Body of pancreas (tissue), 4 donors: ENCODE results near the gene PRC1. TPM values are rescaled to one million over a fixed set of nuclear protein-coding genes. Genes with fewer than 3 reads are reported as not detected.

ENCODE experiments used
- ATAC-seq: fragments of 150-250 bp; one replicate; pipeline ENCODE4 v1.9.1; 2016
- DNase-seq, 4 donors: peaks; one replicate each; pipeline ENCODE4 v3.0.0-alpha.2; 2019
- H3K27ac ChIP-seq, 4 donors: fragments of 200-600 bp; sonication (generic); 1 replicate in 3 of 4; 2 replicates in 1 of 4; pipeline versions ENCODE4 v1.5.1 to v1.6.1; 2016 to 2019; ENCODE audit warnings: mild to moderate bottlenecking in 1 of 4, mixed read lengths in 1 of 4, moderate library complexity in 1 of 4
- H3K27me3 ChIP-seq, 2 donors: fragments of 200-600 bp; sonication (generic); one replicate each; pipeline ENCODE4 v1.6.0; 2016; ENCODE audit warnings: mild to moderate bottlenecking in 1 of 2
- H3K36me3 ChIP-seq, 2 donors: fragments of 200-600 bp; sonication (generic); replicated peaks in 1 of 2; 2 replicates each; pipeline ENCODE4 v1.5.1; 2016; ENCODE audit warnings: low read depth in 2 of 2; ENCODE audit not compliant: insufficient read depth in 1 of 2
- H3K4me1 ChIP-seq: fragments of 200-600 bp; sonication (generic); one replicate; pipeline ENCODE4 v1.6.0; 2016
- H3K4me3 ChIP-seq, 2 donors: fragments of 200-600 bp; sonication (generic); 1 replicate in 1 of 2; 2 replicates in 1 of 2; pipeline ENCODE4 v1.5.1; 2016 to 2019
- H3K9me3 ChIP-seq, 3 donors: fragments of 200-600 bp; sonication (generic); 1 replicate in 2 of 3; 2 replicates in 1 of 3; pipeline ENCODE4 v1.5.1; 2016
- POLR2A ChIP-seq, 3 donors: fragments of 450-650 bp; IDR thresholded peaks; one replicate each; pipeline ENCODE4 v1.6.1; 2016; ENCODE audit warnings: antibody characterized with exemption in 3 of 3, mild to moderate bottlenecking in 2 of 3
- WGBS, 2 donors: methylation state at CpG; one replicate each; pipeline ENCODE4 v1.1.5; 2017; 5-methylcytosine and 5-hydroxymethylcytosine counted together
- intact Hi-C: fragments of 100-400 bp; cut with DNase I; formaldehyde crosslinking; loops from one replicate; pipeline ENCODE4 v1.15.1; 2023
- total RNA-seq, 2 donors: library from RNA; depleted of rRNA; stranded (reverse); fragments of >200 nt; gene quantifications; one replicate each; pipeline ENCODE4 v1.1.0, GENCODE V29; 2016
- TF ChIP-seq, protein P1 (sequence below), 7 experiments: fragments of 450-650 bp in 4 of 7; fragments of 200-600 bp in 3 of 7; sonication (generic) in 3 of 7; IDR thresholded peaks; one replicate each; pipeline ENCODE4 v1.5.1; 2016 to 2019; ENCODE audit warnings: antibody characterized with exemption in 7 of 7

Gene PRC1
- total RNA-seq, 2 donors from 2014 or later = 9.1 to 11.5 TPM

DNA sequence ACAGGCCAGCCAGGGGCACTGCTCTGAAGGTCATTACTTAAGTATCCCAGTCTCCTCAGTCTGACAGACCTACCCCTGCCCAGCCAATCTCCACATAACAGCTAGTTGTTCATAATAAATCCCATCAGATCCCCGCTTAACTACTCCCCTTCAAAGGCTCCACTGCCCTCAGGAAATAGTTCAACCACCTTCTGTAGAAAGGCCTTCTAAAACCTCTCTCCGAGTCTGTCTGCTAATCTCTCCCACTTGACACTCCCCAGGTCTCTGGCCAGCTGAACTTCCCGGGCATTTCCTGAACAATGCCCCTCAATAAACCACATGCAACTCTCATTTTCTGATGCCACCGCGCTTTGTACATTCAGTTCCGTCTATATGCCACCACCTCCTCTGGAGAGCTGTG lies 6.0 kb downstream of the PRC1 start:
- DNase-seq = no peak
- Histone ChIP-seq H3K4me1 (peaks cover 8% of the 10 kb centered on the region), H3K27ac (no peak overlapping the region), H3K36me3 (no peaks in the 10 kb centered on the region), H3K9me3 (no peaks in the 10 kb centered on the region), H3K4me3 (no peak overlapping the region), H3K27me3 (no peaks in the 10 kb centered on the region)
- TF ChIP-seq, protein P1, sequence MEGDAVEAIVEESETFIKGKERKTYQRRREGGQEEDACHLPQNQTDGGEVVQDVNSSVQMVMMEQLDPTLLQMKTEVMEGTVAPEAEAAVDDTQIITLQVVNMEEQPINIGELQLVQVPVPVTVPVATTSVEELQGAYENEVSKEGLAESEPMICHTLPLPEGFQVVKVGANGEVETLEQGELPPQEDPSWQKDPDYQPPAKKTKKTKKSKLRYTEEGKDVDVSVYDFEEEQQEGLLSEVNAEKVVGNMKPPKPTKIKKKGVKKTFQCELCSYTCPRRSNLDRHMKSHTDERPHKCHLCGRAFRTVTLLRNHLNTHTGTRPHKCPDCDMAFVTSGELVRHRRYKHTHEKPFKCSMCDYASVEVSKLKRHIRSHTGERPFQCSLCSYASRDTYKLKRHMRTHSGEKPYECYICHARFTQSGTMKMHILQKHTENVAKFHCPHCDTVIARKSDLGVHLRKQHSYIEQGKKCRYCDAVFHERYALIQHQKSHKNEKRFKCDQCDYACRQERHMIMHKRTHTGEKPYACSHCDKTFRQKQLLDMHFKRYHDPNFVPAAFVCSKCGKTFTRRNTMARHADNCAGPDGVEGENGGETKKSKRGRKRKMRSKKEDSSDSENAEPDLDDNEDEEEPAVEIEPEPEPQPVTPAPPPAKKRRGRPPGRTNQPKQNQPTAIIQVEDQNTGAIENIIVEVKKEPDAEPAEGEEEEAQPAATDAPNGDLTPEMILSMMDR (IDR thresholded peaks at IDR 0.05) = no peak
- TF ChIP-seq POLR2A (IDR thresholded peaks at IDR 0.05) = no peak
- intact Hi-C loops = no loop called here
- ATAC-seq = no peak
- 51 to 79% methylated on average over 6 of the region's 6 CpGs for WGBS, 2 donors

DNA sequence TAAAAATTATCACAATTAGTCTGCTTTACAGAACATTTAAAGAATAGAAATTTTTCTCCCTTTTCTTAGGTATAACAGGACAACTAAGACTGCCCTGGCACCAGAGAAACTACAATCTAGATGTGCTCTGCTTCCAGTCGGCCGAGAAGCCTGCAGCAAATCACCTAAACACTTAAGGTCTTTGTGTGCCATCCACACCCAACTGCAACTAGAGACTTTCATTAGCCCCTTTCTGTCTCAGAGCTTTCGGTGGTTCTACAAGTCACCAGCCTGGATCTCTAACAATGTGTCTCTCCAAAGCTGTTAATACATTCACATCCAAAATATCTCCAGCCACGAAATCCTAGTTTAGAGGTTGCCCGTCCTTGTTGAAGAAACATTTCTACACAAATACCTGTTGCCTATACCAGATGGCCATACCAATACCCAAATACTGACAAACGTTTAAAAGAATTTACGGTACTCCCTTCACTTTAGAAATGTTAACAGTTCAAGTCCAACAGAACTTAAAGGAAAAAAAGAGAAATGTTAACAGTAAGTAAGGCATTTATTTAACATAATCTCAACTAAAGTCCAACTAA lies 6.7 kb downstream of the PRC1 start:
- H3K36me3 ChIP-seq = no peaks in the 10 kb centered on the region
- no peak overlapping the region for H3K27ac ChIP-seq
- 70 to 73% methylated on average over 7 of the region's 7 CpGs for WGBS, 2 donors
- intact Hi-C loops = no loop called here
- no peaks in the 10 kb centered on the region for H3K27me3 ChIP-seq
- no peak for ATAC-seq
- H3K9me3 ChIP-seq = no peaks in the 10 kb centered on the region
- no peak overlapping the region for H3K4me3 ChIP-seq
- H3K4me1 ChIP-seq = peaks cover 5% of the 10 kb centered on the region
- DNase-seq = no peak
- no peak for TF ChIP-seq POLR2A (IDR thresholded peaks at IDR 0.05)

DNA sequence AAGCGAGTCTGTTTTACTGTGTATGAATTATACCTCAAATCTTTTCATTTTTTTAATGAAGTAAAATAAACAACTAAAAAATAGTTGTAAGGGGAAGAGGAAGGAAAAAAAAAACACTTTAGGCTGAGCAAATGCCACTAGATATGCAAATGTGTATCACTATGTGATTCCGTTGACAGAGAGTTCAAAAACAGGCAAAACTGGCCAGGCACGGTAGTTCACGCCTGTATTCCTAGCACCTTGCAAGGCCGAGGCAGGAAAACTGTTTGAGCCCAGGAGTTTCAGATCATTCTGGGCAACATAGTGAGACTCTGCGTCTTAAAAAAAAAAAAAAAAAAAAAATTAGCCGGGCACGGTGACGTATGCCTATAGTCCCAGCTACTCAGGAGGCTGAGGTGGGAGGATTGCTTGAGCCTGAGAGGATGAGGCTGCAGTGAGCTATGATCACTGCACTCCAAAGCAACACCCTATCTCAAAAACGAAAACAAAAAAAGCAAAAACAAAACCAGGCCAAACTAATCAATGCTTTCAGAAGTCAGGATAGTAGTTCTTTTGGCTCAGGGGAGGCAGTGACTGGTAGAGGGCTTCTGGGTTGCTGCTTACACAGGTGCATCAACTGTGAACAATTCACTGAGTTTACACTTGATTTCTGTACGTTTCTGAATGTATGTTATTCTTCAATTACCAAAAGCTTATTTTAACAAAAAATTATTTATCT lies 7.4 kb downstream of the PRC1 start:
- DNase-seq (no peak), ATAC-seq (no peak)
- Histone ChIP-seq H3K36me3 (no peaks in the 10 kb centered on the region), H3K4me1 (peaks cover 5% of the 10 kb centered on the region), H3K27ac (no peak overlapping the region), H3K9me3 (no peaks in the 10 kb centered on the region), H3K4me3 (no peak overlapping the region), H3K27me3 (no peaks in the 10 kb centered on the region)
- no peak for TF ChIP-seq POLR2A (IDR thresholded peaks at IDR 0.05)
- TF ChIP-seq, protein P1 (IDR thresholded peaks at IDR 0.05) = no peak
- 52 to 61% methylated on average over 11 of the region's 11 CpGs for WGBS, 2 donors
- intact Hi-C loops = no loop called here

DNA sequence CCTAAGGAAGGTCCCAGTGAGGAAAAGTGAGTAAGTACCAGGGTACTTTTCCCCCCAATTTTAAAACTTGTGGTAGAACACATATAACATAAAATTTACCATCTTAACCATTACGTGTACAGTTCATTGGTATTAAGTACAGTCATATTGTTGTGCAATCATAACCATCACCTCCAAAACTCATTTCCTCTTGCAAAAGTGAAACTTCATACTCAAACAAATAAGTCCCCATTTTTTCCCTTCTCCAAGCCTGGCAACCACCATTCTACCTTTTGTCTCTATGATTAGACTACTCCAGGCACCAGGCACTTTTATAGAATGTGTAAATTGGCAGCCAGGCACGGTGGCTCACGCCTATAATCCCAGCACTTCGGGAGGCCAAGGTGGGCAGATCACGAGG lies 12.2 kb downstream of the PRC1 start:
- no peak for TF ChIP-seq POLR2A (IDR thresholded peaks at IDR 0.05)
- TF ChIP-seq, protein P1 (IDR thresholded peaks at IDR 0.05) = no peak
- Histone ChIP-seq H3K4me3 (no peak overlapping the region), H3K9me3 (no peaks in the 10 kb centered on the region), H3K4me1 (no peaks in the 10 kb centered on the region), H3K36me3 (no peaks in the 10 kb centered on the region), H3K27ac (no peak overlapping the region), H3K27me3 (no peaks in the 10 kb centered on the region)
- 89 to 93% methylated on average over 5 of the region's 5 CpGs for WGBS, 2 donors
- intact Hi-C loops = no loop called here
- ATAC-seq (no peak), DNase-seq (no peak)

DNA sequence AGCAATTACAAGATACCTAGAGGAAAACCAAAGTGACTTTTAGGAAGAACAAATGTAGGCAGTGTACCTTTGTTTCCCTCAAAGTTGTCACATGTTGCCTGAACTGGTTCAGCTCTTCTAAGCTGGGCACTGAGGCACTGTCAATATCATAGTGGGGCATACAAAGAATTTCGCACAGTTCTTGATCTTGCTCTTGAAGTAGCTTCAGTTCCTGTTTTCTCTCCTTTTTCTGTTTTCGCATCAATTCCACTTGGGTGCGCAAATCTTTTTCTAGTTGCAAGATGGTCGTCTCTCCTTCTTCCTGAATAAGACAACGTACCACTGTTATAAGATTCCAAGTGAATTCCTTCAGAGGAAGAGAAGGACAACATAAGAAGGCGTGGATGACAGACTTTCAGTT lies 12.7 kb downstream of the PRC1 start:
- DNase-seq (no peak), ATAC-seq (no peak)
- Histone ChIP-seq H3K4me3 (no peak overlapping the region), H3K36me3 (no peaks in the 10 kb centered on the region), H3K27me3 (no peaks in the 10 kb centered on the region), H3K9me3 (no peaks in the 10 kb centered on the region), H3K4me1 (no peaks in the 10 kb centered on the region), H3K27ac (no peak overlapping the region)
- TF ChIP-seq POLR2A (IDR thresholded peaks at IDR 0.05) = no peak
- TF ChIP-seq, protein P1 (IDR thresholded peaks at IDR 0.05) = no peak
- intact Hi-C loops = no loop called here
- WGBS, 2 donors = 84 to 91% methylated on average over 6 of the region's 6 CpGs
